ENCODE measurements around the gene BRI3BP.

Gene BRI3BP, protein sequence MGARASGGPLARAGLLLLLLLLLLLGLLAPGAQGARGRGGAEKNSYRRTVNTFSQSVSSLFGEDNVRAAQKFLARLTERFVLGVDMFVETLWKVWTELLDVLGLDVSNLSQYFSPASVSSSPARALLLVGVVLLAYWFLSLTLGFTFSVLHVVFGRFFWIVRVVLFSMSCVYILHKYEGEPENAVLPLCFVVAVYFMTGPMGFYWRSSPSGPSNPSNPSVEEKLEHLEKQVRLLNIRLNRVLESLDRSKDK

GRCh38 chr12:124993626-124994436 lies at the start of gene BRI3BP:
Gene BRI3BP, plus strand, starts transcription at chr12:124993645. Its CDS starts 146 bp downstream, at chr12:124993791.
- peak in 8 of 10 donors; percentile 24 to 94 (median 56) for DNase-seq
- intact Hi-C loops (cut with DNase I) = loop anchor here (5.0 kb wide), 2 partner anchors 53 to 73 kb away; partner anchors contain the start of gene AACS

GRCh38 chr12:124946447-124946793 lies 47.0 kb upstream of the BRI3BP start:
- intact Hi-C loops (cut with DNase I) = no loop called here
- peak in 2 of 10 donors; percentile 62 to 63 for DNase-seq

GRCh38 chr12:124947013-124947412 lies 46.4 kb upstream of the BRI3BP start:
- peak in 2 of 10 donors; percentile 55 to 81 for DNase-seq
- intact Hi-C loops (cut with DNase I) = no loop called here

DNA sequence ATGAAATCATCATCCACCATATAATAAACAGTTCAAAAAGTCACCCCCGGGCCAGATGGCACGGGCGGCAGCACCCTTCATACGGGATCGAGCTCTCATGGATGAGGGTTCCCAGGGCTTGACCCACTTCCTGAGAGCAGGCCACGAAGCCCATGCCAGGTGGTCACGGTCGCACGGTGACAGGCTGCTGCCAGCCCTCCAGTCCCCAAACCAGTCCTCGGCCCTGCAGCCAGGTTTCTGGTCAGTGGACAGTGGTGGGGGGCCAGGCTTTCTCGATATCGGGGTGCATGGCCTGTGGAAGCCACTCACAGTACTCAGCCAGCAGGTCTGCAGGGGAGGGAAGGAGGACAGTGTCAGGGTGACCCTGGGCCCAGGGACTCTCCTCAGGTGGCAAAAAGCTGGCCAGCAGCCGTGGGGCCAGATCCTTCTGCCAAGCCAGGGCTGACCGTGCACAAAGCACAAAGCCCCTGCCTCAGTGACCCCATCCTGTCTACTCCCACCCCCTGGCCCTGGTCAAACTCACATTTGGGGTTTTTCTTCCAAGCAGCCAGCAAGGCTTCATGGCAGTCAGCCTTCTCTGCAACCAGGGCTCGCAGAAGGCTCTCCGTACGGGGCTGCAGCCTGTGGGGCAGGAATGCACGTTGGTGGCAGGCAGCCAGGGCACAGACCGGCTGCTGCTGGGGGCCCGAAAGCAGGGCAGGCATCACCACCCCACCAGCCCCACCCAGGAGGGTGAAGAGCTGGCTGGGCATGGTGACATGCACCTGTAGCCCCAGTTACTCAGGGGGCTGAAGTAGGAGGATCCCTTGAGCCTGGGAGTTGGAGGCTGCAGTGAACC lies 45.7 kb upstream of the BRI3BP start:
- intact Hi-C loops (cut with DNase I) = no loop called here
- DNase-seq = peak in 1 of 10 donors; percentile 69

DNA sequence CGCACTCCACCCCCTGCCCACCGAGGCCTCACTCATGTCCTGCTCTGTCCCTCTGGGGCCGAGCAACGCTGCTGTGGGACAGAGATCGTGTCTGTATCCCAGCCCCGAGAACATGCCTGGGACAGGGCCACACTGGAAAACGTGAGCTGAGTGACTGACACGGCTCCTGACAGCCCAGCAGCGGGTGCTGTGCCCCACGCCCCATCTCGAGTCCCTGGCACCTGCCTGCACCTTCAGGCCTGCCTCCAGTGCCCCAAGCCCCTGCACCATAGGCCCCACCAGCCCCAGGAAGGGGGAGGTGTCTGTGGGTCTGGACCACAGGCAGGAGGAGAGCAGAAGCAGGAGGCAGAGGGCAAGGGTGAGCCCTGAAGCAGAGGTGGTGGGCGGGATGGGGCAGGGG lies 44.4 kb upstream of the BRI3BP start:
- intact Hi-C loops (cut with DNase I) = no loop called here
- DNase-seq = no peak

GRCh38 chr12:124949779-124950728 lies 43.4 kb upstream of the BRI3BP start:
- intact Hi-C loops (cut with DNase I) = no loop called here
- DNase-seq = peak in 1 of 10 donors; percentile 79

GRCh38 chr12:124952295-124952694 lies 41.1 kb upstream of the BRI3BP start:
- intact Hi-C loops (cut with DNase I) = no loop called here
- DNase-seq = no peak

DNA sequence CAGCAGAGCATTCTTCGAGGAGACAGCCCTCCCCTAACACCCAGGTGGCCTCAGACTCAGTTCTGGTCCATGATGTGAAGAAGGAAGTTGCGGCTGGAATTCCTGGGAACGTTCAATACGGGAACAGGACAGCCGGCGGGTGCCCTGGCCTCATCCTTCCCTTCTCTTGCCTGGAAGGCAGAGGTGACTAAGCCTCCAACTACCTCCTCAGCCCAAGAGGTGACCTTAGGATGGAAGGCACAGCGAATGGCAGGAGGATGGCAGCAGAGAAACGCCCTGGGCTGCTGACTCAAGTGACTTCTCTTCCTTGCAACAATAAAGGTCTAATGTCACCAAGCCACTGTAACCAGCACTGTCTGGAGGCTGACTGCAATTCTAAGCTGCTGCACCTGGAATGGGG lies 40.6 kb upstream of the BRI3BP start:
- intact Hi-C loops (cut with DNase I) = no loop called here
- DNase-seq = no peak

- DNase-seq = peak in 1 of 10 donors; percentile 64
- intact Hi-C loops (cut with DNase I) = no loop called here
Measured at GRCh38 chr12:124953689-124954405, 39.6 kb upstream of the BRI3BP start.

GRCh38 chr12:124954771-124955170 lies 38.7 kb upstream of the BRI3BP start:
- intact Hi-C loops (cut with DNase I) = no loop called here
- no peak for DNase-seq

DNA sequence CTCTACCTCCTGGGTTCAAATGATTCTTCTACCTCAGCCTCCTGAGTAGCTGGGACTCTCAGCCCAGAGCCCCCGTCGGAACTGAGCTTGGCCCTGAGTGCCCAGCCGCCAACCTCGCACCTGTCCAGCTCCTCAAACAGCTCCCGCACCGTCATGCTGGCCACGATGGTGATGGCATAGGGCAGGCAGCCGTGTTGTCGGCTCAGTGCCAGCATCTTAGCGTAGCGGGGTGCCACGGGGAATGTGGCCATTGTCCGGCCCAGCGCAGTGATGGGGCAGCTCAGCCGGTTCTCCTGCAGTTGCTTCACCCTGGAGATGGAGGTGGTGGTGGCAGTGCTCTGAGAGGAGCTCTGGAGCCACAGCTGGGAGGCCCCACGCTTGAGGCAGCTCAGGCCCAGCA lies 36.9 kb upstream of the BRI3BP start:
- peak in 1 of 10 donors; percentile 84 for DNase-seq
- intact Hi-C loops (cut with DNase I) = no loop called here

DNA sequence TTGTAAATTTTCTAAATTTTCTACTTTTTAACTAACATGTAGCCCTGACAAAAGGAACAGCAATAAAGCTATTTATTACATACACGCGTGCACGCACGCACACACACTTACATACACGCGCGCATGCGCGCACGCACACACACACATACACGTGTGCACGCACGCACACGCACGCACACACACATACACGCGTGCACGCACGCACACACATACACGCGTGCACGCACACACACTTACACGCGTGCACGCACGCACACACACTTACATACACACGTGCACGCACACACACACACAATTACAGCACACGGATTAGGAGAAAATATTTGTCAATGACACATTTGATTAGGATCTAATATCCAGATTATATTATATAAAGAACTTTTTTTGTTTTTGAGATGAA lies 32.4 kb upstream of the BRI3BP start:
- DNase-seq = no peak
- intact Hi-C loops (cut with DNase I) = no loop called here

DNA sequence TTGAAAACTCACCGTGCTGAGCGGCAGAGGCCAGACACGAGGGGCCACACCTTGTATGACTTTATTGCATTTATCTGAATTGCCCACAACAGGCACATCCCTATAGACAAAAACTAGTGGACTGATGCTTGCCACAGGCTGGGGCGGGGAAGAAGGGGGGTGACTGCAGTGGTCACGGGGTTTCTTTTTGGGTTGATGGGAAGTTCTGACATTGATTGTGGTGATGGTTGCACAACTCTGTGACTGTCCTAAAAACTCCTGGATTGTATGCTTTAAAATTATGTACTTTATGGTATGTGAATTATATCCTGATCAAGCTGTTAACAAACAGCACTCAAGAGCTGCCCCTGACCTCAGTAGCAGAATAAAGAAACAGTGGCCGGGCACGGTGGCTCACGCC lies 30.2 kb upstream of the BRI3BP start:
- DNase-seq = no peak

DNA sequence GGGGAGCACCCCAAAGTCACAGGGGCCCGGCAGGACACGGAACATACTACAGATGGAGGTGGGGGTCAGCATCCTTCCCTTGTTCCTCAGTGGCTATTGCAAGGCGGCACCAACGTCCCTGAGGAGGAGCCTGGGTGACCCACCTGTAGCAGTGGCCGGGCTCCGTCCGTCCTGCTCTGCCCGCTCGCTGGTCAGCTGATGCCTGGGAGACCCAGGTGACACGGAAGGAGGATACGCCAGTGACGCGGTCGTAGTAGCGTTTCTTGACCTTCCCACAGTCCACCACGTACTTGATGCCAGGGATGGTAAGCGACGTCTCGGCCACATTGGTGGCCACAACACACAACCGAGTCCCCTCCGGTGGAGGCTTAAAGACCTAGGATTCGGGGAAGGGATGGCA lies 29.2 kb upstream of the BRI3BP start:
- intact Hi-C loops (cut with DNase I) = no loop called here
- no peak for DNase-seq

More for the DNA sequence above, 30.2 kb upstream of the BRI3BP start:
- intact Hi-C loops (cut with DNase I) = no loop called here

DNA sequence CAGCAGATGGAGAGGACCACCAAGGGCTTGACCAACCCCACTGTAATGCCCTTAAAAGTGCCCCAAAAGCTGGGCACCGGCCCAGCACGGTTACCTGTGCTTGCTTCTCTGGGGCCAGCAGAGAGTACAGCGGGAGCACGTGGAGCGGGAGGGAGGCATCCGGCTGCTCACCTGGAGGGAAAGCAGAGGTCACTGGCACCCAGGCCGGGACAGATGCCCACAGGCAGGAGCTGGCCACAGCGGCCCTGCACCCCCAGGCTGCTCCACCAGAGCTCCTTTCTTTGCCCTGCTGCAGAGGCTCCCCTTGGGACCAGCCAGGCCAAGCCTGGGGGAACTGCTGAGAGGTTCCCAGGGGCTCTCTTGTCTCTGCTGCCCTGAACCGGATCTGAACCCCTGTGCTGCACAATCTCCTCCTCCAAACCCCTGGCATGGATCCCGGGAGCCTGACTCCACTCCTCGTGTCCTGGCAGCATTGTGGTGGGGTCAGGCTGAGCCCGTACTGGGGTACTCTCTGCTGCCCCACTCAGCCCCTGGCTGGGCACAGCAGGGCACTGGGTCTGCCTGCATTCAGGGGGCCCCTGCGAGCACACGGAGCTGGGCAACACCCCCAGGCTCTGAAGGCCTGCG lies 28.5 kb upstream of the BRI3BP start:
- intact Hi-C loops (cut with DNase I) = no loop called here
- DNase-seq = no peak

DNA sequence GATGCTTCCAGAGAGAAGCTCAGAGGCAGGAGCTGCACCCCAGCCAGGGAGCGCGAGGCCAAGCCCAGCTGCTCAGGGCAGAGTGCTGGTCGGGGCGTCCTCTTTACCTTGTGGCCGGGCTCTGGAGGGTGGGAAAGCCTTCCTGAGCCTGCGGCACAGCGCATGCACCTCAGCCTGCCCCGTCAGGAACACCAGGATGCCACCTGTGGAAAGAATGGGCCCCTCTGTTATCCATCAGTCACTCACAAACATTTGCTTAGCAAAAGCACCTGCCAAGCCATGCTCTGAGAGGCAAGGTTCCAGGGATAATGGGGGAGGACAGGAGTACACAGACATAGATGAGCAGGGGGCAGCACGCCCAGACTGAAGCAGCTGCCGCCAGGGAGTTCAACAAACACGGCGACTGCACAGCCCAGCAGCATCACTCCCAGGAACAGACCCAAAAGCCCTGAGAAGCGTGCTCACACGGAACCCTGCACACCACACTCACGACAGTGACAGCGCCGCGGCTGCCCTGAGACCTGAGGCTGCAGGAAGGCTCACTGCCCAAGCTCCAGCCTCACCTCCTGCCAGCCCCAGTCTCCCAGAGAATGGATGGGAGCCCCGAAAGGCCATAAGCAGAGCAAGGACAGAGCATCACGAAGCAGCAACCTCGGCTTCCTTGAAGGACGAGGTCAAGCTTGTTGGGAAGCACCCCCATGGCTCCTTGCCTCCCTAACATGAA lies 26.3 kb upstream of the BRI3BP start:
- intact Hi-C loops (cut with DNase I) = no loop called here
- no peak for DNase-seq

DNA sequence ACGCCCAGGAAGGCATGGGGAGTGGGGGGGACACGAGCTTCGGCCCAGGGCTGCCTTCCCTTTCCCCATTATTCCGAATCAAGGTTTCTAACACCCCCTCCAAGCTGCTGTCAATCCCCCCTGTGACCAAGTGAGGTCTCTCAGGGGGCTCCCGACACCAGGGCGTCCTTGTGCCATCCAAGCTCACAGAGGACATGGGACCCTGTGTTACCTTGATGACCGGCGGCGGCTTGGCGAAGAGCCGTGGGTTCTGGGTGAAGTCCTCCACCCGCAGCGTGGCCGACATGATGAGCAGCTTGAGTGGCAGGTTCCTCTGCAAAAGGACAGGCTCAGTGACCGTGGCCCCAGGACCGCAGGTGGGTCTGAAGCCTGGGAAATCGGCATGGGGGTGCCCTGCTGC lies 24.8 kb upstream of the BRI3BP start:
- intact Hi-C loops (cut with DNase I) = no loop called here
- DNase-seq = no peak

Data from posterior cingulate gyrus (tissue), 11 donors.